SH-SY5Y (cell line): ENCODE data around the gene ETV3.

Experiments used
- GATA2 ChIP-seq: IDR thresholded peaks from 2 replicates; pipeline ENCODE4 v1.6.1; 2011; ENCODE audit warnings: mild to moderate bottlenecking, low read depth, low read length
- GATA3 ChIP-seq: IDR thresholded peaks from 2 replicates; pipeline ENCODE4 v1.6.1; 2011; ENCODE audit warnings: low read depth, mild to moderate bottlenecking, low read length, moderate library complexity

DNA sequence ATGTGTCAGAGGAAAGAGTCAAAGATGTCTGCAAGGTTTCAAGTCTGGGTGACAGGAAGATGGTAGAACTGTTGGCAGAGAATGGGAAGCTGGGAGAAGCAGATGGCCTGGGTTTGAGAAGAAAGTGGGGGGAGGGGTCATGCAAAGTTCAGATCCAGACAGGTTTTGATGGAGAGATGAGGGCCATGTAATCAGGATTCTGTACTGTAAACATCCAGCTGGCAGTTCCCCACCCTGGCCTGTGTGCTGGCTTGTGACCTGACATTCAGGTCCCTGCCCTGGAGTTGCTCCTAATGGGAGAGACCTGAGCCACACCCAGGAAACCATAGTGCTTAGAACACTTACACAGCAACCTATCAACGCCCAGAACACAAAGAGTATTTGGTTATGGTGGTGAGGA lies 15.6 kb upstream of the ETV3 start:
- TF ChIP-seq GATA3 (no peak), GATA2 (no peak)
